Measurements from ENCODE around the gene TMEM271.
"Not testable (repeated sequence)": the region's sequence is repeated elsewhere in the genome, so short reads cannot be mapped to it uniquely, and the experiment has no call there.

The TMEM271 gene

GRCh38 chr4:609400-610050 lies 33.4 kb upstream of the TMEM271 start:
- no peak for DNase-seq

- no peak for DNase-seq
These were observed 32.1 kb upstream of the TMEM271 start for GRCh38 chr4:608236-608635.

GRCh38 chr4:605702-606425 lies 29.8 kb upstream of the TMEM271 start:
- no peak for DNase-seq

GRCh38 chr4:604131-604530 lies 28.0 kb upstream of the TMEM271 start:
- no peak for DNase-seq

- peak; percentile 65 for DNase-seq
These were observed 26.5 kb upstream of the TMEM271 start for GRCh38 chr4:602559-602942.

- DNase-seq: no peak
These were observed 25.8 kb upstream of the TMEM271 start for GRCh38 chr4:601612-602558.

- DNase-seq: peak; percentile 53
These were observed 24.9 kb upstream of the TMEM271 start for GRCh38 chr4:600850-601515.

GRCh38 chr4:600166-600565 lies 24.1 kb upstream of the TMEM271 start:
- DNase-seq: no peak

GRCh38 chr4:598925-599324 lies 22.8 kb upstream of the TMEM271 start:
- no peak for DNase-seq

- no peak for DNase-seq
These were observed 16.9 kb upstream of the TMEM271 start for GRCh38 chr4:592825-593520.

- not testable (repeated sequence) for DNase-seq
These were observed 16.1 kb upstream of the TMEM271 start for GRCh38 chr4:592178-592577.

GRCh38 chr4:590313-590841 lies 14.3 kb upstream of the TMEM271 start:
- DNase-seq: no peak

GRCh38 chr4:589219-589963 lies 13.3 kb upstream of the TMEM271 start:
- DNase-seq: no peak

- DNase-seq: no peak
These were observed 12.3 kb upstream of the TMEM271 start for GRCh38 chr4:588351-588849.

GRCh38 chr4:587671-588350 lies 11.7 kb upstream of the TMEM271 start:
- DNase-seq: no peak

GRCh38 chr4:583820-584219 lies 7.7 kb upstream of the TMEM271 start:
- DNase-seq: no peak

- no peak for DNase-seq
These were observed 5.8 kb upstream of the TMEM271 start for GRCh38 chr4:581753-582361.

- DNase-seq: no peak
These were observed 5.1 kb upstream of the TMEM271 start for GRCh38 chr4:581181-581580.

GRCh38 chr4:579543-580175 lies 3.6 kb upstream of the TMEM271 start:
- no peak for DNase-seq

All from activated naive CD4-positive, alpha-beta T cell treated with anti-CD3 and anti-CD28 coated beads, Interleukin-2, amount 50 U/mL, for 16 hours (primary cell).